IMR-90 (cell line): ENCODE measurements around the gene GPATCH2L. TPM values are rescaled to one million over a fixed set of nuclear protein-coding genes. Genes with fewer than 3 reads are reported as not detected.

Experiments used
- ATAC-seq: fragments of 200-7000 bp; cut with Tn5 transposase; 2 replicates; pipeline ENCODE4 v1.9.1; 2020; ENCODE audit warnings: low read depth, mild to moderate bottlenecking, moderate library complexity
- BruUV-seq: library from RNA; stranded (reverse); fragments of 400-500 nt; replicated peaks from 2 replicates; lab custom pipeline; 2021; lab: Mats Ljungman, UMichigan
- CTCF ChIA-PET: fragments of 300-600 bp; formaldehyde crosslinking; extraction: SDS; loops from one replicate; lab custom pipeline; 2021; ENCODE audit warnings: antibody characterized with exemption; lab: Yijun Ruan, JAX
- POLR2A ChIA-PET: fragments of 300-600 bp; sonication (Branson Sonifier 250); formaldehyde crosslinking; loops from one replicate; lab custom pipeline; 2022; ENCODE audit warnings: antibody characterized with exemption; ENCODE audit not compliant: unreplicated experiment; lab: Charles Lee
- DNase-seq: peaks from one replicate; pipeline ENCODE4 v3.0.0; 2013
- H2AFZ ChIP-seq: replicated peaks from 2 replicates; pipeline ENCODE3; 2013; ENCODE audit warnings: low read length, mild to moderate bottlenecking; ENCODE audit not compliant: poor library complexity
- H2AK5ac ChIP-seq: 2 replicates; pipeline ENCODE4 v1.6.1; 2013; ENCODE audit warnings: low read depth, low read length, inconsistent platforms
- H2AK9ac ChIP-seq: replicated peaks from 2 replicates; pipeline ENCODE3; 2013; ENCODE audit warnings: mild to moderate bottlenecking, low read depth, low read length, moderate library complexity; ENCODE audit not compliant: poor library complexity
- H2BK120ac ChIP-seq: 2 replicates; pipeline ENCODE4 v1.6.1; 2013; ENCODE audit warnings: low read depth, low read length, inconsistent platforms
- H2BK15ac ChIP-seq: 3 replicates; pipeline ENCODE4 v1.6.1; 2013; ENCODE audit warnings: low read depth, low read length, inconsistent platforms
- H2BK20ac ChIP-seq: 2 replicates; pipeline ENCODE4 v1.6.1; 2013; ENCODE audit warnings: low read depth, mild to moderate bottlenecking, inconsistent platforms, low read length, moderate library complexity
- H2BK5ac ChIP-seq: 2 replicates; pipeline ENCODE4 v1.6.1; 2013; ENCODE audit warnings: mild to moderate bottlenecking, low read depth, low read length, inconsistent platforms; ENCODE audit not compliant: poor library complexity, severe bottlenecking
- H3K14ac ChIP-seq: replicated peaks from 2 replicates; pipeline ENCODE4 v1.6.1; 2013; ENCODE audit warnings: low read depth, low read length, inconsistent platforms
- H3K18ac ChIP-seq: 2 replicates; pipeline ENCODE4 v1.6.1; 2013; ENCODE audit warnings: low read depth, low read length, control low read depth
- H3K23ac ChIP-seq: 2 replicates; pipeline ENCODE4 v1.6.1; 2013; ENCODE audit warnings: low read depth, low read length, inconsistent platforms
- H3K27ac ChIP-seq: 2 replicates; pipeline ENCODE4 v1.5.1; 2013; ENCODE audit warnings: mild to moderate bottlenecking, control low read depth, low read length; ENCODE audit not compliant: insufficient read depth
- H3K27me3 ChIP-seq: 2 replicates; pipeline ENCODE4 v1.6.1; 2013; ENCODE audit warnings: low read length; ENCODE audit not compliant: control insufficient read depth, insufficient read depth
- H3K36me3 ChIP-seq: 2 replicates; pipeline ENCODE4 v1.6.1; 2013; ENCODE audit warnings: low read length, mixed read lengths; ENCODE audit not compliant: control insufficient read depth, insufficient read depth
- H3K4ac ChIP-seq: 2 replicates; pipeline ENCODE4 v1.6.1; 2013; ENCODE audit warnings: low read depth, low read length, inconsistent platforms
- H3K4me1 ChIP-seq: 2 replicates; pipeline ENCODE4 v1.6.1; 2013; ENCODE audit warnings: low read length, mixed read lengths; ENCODE audit not compliant: control insufficient read depth, insufficient read depth
- H3K4me2 ChIP-seq: 2 replicates; pipeline ENCODE4 v1.6.1; 2013; ENCODE audit warnings: low read depth, mild to moderate bottlenecking, control low read depth, low read length, moderate library complexity
- H3K4me3 ChIP-seq: 2 replicates; pipeline ENCODE4 v1.5.1; 2013; ENCODE audit warnings: low read depth, mild to moderate bottlenecking, control low read depth, low read length, moderate library complexity; ENCODE audit not compliant: insufficient read depth
- H3K56ac ChIP-seq: 2 replicates; pipeline ENCODE4 v1.6.1; 2013; ENCODE audit warnings: low read length, inconsistent platforms; ENCODE audit not compliant: insufficient read depth; ENCODE audit errors: extremely low read depth
- H3K79me1 ChIP-seq, 2 experiments: 2 replicates each; pipeline ENCODE4 v1.6.1; 2013; ENCODE audit warnings: low read length in 2 of 2, inconsistent platforms in 1 of 2, low read depth in 1 of 2
- H3K9ac ChIP-seq: 2 replicates; pipeline ENCODE4 v1.6.1; 2013; ENCODE audit warnings: low read depth, low read length, control low read depth
- H3K9me1 ChIP-seq: 2 replicates; pipeline ENCODE4 v1.6.1; 2013; ENCODE audit warnings: low read length, inconsistent platforms; ENCODE audit not compliant: insufficient read depth
- H3K9me3 ChIP-seq: 2 replicates; pipeline ENCODE4 v1.6.1; 2013; ENCODE audit warnings: low read length; ENCODE audit not compliant: control insufficient read depth, insufficient read depth
- H4K20me1 ChIP-seq: 2 replicates; pipeline ENCODE4 v1.6.1; 2013; ENCODE audit warnings: low read length, inconsistent platforms; ENCODE audit not compliant: insufficient read depth
- H4K5ac ChIP-seq: 2 replicates; pipeline ENCODE4 v1.6.1; 2013; ENCODE audit warnings: mild to moderate bottlenecking, low read depth, low read length, control low read depth
- H4K8ac ChIP-seq, 2 experiments: 2 replicates each; pipeline ENCODE4 v1.6.1; 2013; ENCODE audit warnings: low read depth in 2 of 2, low read length in 2 of 2, control low read depth in 1 of 2, inconsistent platforms in 1 of 2
- H4K91ac ChIP-seq: 2 replicates; pipeline ENCODE4 v1.6.1; 2013; ENCODE audit warnings: low read depth, low read length, inconsistent platforms; ENCODE audit not compliant: insufficient read depth
- BHLHE40 ChIP-seq: fragments of 150-350 bp; IDR thresholded peaks from 2 replicates; pipeline ENCODE4 v1.6.1; 2016; ENCODE audit warnings: mild to moderate bottlenecking, low read depth, low read length
- CEBPB ChIP-seq: IDR thresholded peaks from 2 replicates; pipeline ENCODE4 v1.6.1; 2012; ENCODE audit warnings: low read depth, low read length, improper control_type of control experiment
- CHD1 ChIP-seq: IDR thresholded peaks from 2 replicates; pipeline ENCODE4 v1.6.1; 2012; ENCODE audit warnings: low read depth, low read length, improper control_type of control experiment
- FOS ChIP-seq: fragments of 150-350 bp; IDR thresholded peaks from 2 replicates; pipeline ENCODE4 v1.6.1; 2016; ENCODE audit warnings: low read depth, low read length
- MAFK ChIP-seq: IDR thresholded peaks from 2 replicates; pipeline ENCODE4 v1.6.1; 2012; ENCODE audit warnings: low read depth, low read length, improper control_type of control experiment
- MAZ ChIP-seq: IDR thresholded peaks from 2 replicates; pipeline ENCODE4 v1.6.1; 2012; ENCODE audit warnings: low read depth, mild to moderate bottlenecking, low read length, improper control_type of control experiment, moderate library complexity, borderline replicate concordance
- MXI1 ChIP-seq: IDR thresholded peaks from 2 replicates; pipeline ENCODE4 v1.6.1; 2012; ENCODE audit warnings: low read depth, mild to moderate bottlenecking, low read length, moderate library complexity, borderline replicate concordance
- NFE2L2 ChIP-seq: fragments of 150-350 bp; IDR thresholded peaks from 2 replicates; pipeline ENCODE4 v1.6.1; 2016; ENCODE audit warnings: low read depth, mild to moderate bottlenecking, low read length
- POLR2A ChIP-seq: IDR thresholded peaks from 2 replicates; pipeline ENCODE4 v1.6.1; 2012; ENCODE audit warnings: mild to moderate bottlenecking, low read depth, low read length
- RAD21 ChIP-seq: IDR thresholded peaks from 2 replicates; pipeline ENCODE4 v1.6.1; 2012; ENCODE audit warnings: low read length, improper control_type of control experiment
- RCOR1 ChIP-seq: IDR thresholded peaks from 2 replicates; pipeline ENCODE4 v1.6.1; 2012; ENCODE audit warnings: mild to moderate bottlenecking, low read length, improper control_type of control experiment; ENCODE audit not compliant: insufficient replicate concordance
- RFX5 ChIP-seq: IDR thresholded peaks from 2 replicates; pipeline ENCODE4 v1.8.0; 2012; ENCODE audit warnings: low read depth, mild to moderate bottlenecking, low read length, moderate library complexity
- SMC3 ChIP-seq: fragments of 150-350 bp; IDR thresholded peaks from 2 replicates; pipeline ENCODE4 v1.6.1; 2016; ENCODE audit warnings: low read depth, mild to moderate bottlenecking, antibody characterized with exemption, low read length, moderate library complexity
- WGBS, 2 experiments: methylation state at CpG; one replicate each; pipeline versions ENCODE4 v1.1.5 to v1.1.7; 2013; ENCODE audit warnings: missing lambda C conversion rate in 2 of 2; ENCODE audit not compliant: insufficient read length in 1 of 2; ENCODE audit errors: extremely low coverage in 2 of 2; 5-methylcytosine and 5-hydroxymethylcytosine counted together
- dilution Hi-C: fragments of 300-500 bp; cut with HindIII; formaldehyde crosslinking; loops from one replicate; pipeline ENCODE4 v1.14.3; 2018; ENCODE audit warnings: low sequenced_read_pairs; ENCODE audit not compliant: unreplicated experiment
- in situ Hi-C: fragments of 300-500 bp; cut with MboI; formaldehyde crosslinking; loops from 3 replicates; pipeline ENCODE4 v1.14.3; 2019; ENCODE audit warnings: low sequenced_read_pairs, inconsistent platforms, mixed read lengths
- intact Hi-C: fragments of 100-400 bp; cut with micrococcal nuclease; formaldehyde crosslinking; loops from 2 replicates; pipeline ENCODE4 v1.10.0; 2022
- polyA plus RNA-seq, 3 experiments: library from polyadenylated mRNA; depleted of rRNA; stranded (reverse); fragments of >200 nt; gene quantifications; 2 replicates each; pipeline ENCODE4 v1.2.3, GENCODE V29; 2012; ENCODE audit warnings: low replicate concordance in 1 of 3
- total RNA-seq: library from RNA; depleted of rRNA; stranded (reverse); fragments of >200 nt; gene quantifications from 2 replicates; pipeline ENCODE4 v1.2.3, GENCODE V29; 2012
- TF ChIP-seq, protein P1 (sequence below): fragments of 150-350 bp; IDR thresholded peaks from 2 replicates; pipeline ENCODE4 v1.6.1; 2016; ENCODE audit warnings: low read depth, mild to moderate bottlenecking, low read length, moderate library complexity, borderline replicate concordance
- TF ChIP-seq, protein P2 (sequence below): fragments of 150-350 bp; IDR thresholded peaks from 2 replicates; pipeline ENCODE4 v1.6.1; 2017; ENCODE audit warnings: mild to moderate bottlenecking, antibody characterized with exemption, low read length, low read depth
- TF ChIP-seq, protein P3 (sequence below): conservative IDR thresholded peaks from 2 replicates; pipeline ENCODE4 v1.5.1; 2012; ENCODE audit warnings: mild to moderate bottlenecking, low read depth, low read length, improper control_type of control experiment

GPATCH2L gene
- total and polyA plus RNA-seq, 2 of the 4 experiments (the other 2 are of a cell fraction) = 15.6 to 51.4 TPM

DNA sequence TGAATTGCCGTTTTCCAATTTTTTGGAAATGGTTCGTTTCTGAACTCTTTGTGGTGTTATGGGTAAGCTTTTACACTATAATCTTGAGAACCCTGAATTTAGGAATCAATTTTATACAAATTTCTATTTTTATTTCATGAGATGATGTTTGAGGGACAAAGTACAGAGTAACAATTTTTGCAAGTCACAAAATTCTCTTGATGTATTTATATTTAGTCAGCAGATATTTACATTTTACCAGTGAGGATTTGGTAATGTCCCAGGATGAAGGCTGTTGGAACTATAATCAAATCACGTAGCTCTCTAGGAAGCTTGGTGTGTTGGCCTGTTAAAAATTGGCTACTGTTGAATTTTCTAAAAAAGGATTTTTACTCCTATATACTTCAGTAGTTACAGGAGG, 24.2 kb downstream of the GPATCH2L start:
- ATAC-seq (peak; percentile 53), DNase-seq (no peak)
- Histone ChIP-seq H3K4me1 (no peaks in the 10 kb centered on the region), H3K9me1 (no peaks in the 10 kb centered on the region; the same call in 1 of the 2 replicates), H3K79me1 (peaks cover 6 to 29% of the 10 kb centered on the region in 2 experiments; a peak in 3 of 4 replicates), H2AK9ac (no peak overlapping the region), H3K36me3 (peaks cover 36% of the 10 kb centered on the region), H4K5ac (no peak overlapping the region), H3K14ac (no peak overlapping the region), H3K9ac (no peak overlapping the region; the same call in 1 of the 2 replicates), H2BK20ac (no peak overlapping the region), H3K18ac (peak overlapping the region; percentile 42; the same call in 1 of the 2 replicates), H3K4me2 (peak overlapping the region; percentile 16), H4K91ac (no peak overlapping the region), H4K20me1 (no peaks in the 10 kb centered on the region), H2BK15ac (no peak overlapping the region), H2BK120ac (no peak overlapping the region), H3K4ac (no peak overlapping the region), H2AFZ (no peak overlapping the region), H2AK5ac (no peak overlapping the region), H3K56ac (no peak overlapping the region), H2BK5ac (peak overlapping the region; percentile 40), H3K27ac (no peak overlapping the region), H4K8ac (no peak overlapping the region), H3K27me3 (no peaks in the 10 kb centered on the region), H3K4me3 (no peak overlapping the region), H3K9me3 (no peaks in the 10 kb centered on the region), H3K23ac (no peak overlapping the region)
- ChIA-PET POLR2A (no interaction called here), CTCF (interaction anchor here (0.6 to 1.6 kb wide), 5 partner anchors 10 to 261 kb away, joined by 3 to 5 read pairs (median 3); no protein-coding TSS in a partner anchor)
- dilution Hi-C loops (no loop called here), in situ Hi-C loops (no loop called here), intact Hi-C loops (no loop called here)
- no TSS peak for BruUV-seq
- TF ChIP-seq NFE2L2 (no peak), MAZ (no peak), POLR2A (no peak), CHD1 (no peak), RCOR1 (no peak), RFX5 (no peak), CEBPB (no peak), MAFK (no peak), SMC3 (no peak), BHLHE40 (no peak), RAD21 (no peak), MXI1 (no peak), FOS (no peak)
- TF ChIP-seq, protein P1, sequence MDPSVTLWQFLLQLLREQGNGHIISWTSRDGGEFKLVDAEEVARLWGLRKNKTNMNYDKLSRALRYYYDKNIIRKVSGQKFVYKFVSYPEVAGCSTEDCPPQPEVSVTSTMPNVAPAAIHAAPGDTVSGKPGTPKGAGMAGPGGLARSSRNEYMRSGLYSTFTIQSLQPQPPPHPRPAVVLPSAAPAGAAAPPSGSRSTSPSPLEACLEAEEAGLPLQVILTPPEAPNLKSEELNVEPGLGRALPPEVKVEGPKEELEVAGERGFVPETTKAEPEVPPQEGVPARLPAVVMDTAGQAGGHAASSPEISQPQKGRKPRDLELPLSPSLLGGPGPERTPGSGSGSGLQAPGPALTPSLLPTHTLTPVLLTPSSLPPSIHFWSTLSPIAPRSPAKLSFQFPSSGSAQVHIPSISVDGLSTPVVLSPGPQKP = no peak
- TF ChIP-seq, protein P2, sequence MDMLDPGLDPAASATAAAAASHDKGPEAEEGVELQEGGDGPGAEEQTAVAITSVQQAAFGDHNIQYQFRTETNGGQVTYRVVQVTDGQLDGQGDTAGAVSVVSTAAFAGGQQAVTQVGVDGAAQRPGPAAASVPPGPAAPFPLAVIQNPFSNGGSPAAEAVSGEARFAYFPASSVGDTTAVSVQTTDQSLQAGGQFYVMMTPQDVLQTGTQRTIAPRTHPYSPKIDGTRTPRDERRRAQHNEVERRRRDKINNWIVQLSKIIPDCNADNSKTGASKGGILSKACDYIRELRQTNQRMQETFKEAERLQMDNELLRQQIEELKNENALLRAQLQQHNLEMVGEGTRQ = no peak
- TF ChIP-seq, protein P3, sequence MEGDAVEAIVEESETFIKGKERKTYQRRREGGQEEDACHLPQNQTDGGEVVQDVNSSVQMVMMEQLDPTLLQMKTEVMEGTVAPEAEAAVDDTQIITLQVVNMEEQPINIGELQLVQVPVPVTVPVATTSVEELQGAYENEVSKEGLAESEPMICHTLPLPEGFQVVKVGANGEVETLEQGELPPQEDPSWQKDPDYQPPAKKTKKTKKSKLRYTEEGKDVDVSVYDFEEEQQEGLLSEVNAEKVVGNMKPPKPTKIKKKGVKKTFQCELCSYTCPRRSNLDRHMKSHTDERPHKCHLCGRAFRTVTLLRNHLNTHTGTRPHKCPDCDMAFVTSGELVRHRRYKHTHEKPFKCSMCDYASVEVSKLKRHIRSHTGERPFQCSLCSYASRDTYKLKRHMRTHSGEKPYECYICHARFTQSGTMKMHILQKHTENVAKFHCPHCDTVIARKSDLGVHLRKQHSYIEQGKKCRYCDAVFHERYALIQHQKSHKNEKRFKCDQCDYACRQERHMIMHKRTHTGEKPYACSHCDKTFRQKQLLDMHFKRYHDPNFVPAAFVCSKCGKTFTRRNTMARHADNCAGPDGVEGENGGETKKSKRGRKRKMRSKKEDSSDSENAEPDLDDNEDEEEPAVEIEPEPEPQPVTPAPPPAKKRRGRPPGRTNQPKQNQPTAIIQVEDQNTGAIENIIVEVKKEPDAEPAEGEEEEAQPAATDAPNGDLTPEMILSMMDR = no peak
- WGBS, 2 experiments = no CpG with 5 or more reads among the region's 3 CpGs
